NCI-H2196 treated with DMSO at 0.1 percent for 48 hours (cell line): Measurements from ENCODE around the gene SPRYD3.
"Not testable (repeated sequence)": the region's sequence is repeated elsewhere in the genome, so short reads cannot be mapped to it uniquely, and the experiment has no call there.

Source experiments
- DNase-seq: peaks from one replicate; lab custom pipeline; 2025; ENCODE audit not compliant: unreplicated experiment; lab: John Stamatoyannopoulos, UW

The SPRYD3 gene, protein sequence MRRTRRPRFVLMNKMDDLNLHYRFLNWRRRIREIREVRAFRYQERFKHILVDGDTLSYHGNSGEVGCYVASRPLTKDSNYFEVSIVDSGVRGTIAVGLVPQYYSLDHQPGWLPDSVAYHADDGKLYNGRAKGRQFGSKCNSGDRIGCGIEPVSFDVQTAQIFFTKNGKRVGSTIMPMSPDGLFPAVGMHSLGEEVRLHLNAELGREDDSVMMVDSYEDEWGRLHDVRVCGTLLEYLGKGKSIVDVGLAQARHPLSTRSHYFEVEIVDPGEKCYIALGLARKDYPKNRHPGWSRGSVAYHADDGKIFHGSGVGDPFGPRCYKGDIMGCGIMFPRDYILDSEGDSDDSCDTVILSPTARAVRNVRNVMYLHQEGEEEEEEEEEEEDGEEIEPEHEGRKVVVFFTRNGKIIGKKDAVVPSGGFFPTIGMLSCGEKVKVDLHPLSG

GRCh38 chr12:53079226-53080117, at the start of gene SPRYD3:
Gene SPRYD3 (minus strand): TSS chr12:53079390. CDS start chr12:53079333, 57 bp downstream.
- DNase-seq: peak; percentile 95

DNA sequence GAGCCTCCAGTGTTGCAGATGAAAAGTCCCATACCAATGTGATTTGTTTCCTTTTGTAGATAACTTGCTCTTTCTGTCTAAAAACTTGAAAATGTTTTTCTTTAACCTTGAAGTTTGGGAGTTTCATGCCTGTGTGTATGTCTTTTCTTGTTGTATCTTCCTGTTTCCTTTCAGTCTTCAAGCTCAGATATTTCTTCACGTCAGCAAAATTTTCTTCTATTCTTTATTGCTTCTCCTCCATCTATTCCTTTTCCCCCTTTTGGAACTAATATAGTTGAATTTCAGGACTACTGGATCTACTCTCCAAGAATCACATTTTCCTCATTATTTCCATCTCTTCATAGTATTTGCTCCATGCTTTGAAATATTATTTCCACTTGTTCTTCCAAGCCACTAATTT, 48.0 kb upstream of the SPRYD3 start:
- no peak for DNase-seq

DNA sequence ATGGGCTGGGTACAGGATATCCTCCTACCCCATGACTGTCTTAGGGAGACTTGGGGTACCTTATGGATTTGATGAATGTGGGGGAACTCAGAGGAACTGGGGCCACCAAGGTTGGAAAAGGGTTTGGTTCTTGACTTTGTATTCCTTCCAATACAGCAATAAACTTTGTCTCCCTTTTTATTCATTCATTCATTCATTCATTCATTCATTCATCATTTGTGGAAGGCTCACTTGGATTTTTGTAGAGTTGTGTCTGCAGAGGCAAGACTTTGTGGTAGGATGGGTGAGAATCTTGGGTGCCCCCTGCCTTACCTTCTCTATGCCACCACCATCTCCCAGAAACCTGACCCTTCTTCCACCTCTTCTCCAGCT, 45.1 kb upstream of the SPRYD3 start:
- DNase-seq: no peak

- no peak for DNase-seq
Measured at GRCh38 chr12:53123578-53124351, 44.6 kb upstream of the SPRYD3 start.

- no peak for DNase-seq
Measured at GRCh38 chr12:53122961-53123468, 43.8 kb upstream of the SPRYD3 start.

DNA sequence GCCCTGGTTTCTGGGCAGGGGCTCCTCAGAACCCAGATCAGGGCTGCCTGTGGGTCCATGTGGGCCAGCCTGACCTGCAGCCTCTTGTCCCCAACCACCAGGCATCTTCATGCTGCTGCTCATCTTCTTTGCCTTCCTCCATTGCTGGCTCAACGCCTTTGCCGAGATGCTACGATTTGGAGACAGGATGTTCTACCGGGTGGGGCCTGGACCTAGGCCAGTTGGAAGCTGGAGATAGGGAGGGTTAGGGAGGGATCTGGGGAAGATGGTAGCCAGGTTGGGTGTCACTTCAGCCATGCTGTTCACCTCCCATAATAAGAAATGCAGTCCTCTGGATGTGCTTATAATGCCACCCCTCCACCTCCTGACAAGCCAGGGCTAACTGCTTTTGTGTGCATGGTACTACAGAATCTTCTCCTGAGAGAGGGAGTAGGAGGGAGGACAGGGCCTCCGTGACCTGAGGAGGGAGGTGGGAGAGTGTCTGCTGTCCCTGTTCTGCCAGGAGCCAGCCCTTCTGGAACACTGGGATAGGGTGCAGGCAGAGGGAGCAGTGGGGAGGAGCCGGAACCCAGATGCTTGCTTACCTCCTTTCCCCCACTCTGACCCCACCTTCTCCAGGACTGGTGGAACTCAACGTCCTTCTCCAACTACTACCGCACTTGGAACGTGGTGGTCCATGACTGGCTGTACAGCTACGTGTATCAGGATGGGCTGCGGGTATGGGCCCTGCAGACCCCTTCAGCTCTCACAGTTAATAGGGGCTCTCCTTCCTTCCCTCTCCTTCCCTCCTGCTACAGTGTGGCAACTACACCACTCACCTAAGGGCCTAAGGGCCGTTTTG, 41.7 kb upstream of the SPRYD3 start:
- no peak for DNase-seq

DNA sequence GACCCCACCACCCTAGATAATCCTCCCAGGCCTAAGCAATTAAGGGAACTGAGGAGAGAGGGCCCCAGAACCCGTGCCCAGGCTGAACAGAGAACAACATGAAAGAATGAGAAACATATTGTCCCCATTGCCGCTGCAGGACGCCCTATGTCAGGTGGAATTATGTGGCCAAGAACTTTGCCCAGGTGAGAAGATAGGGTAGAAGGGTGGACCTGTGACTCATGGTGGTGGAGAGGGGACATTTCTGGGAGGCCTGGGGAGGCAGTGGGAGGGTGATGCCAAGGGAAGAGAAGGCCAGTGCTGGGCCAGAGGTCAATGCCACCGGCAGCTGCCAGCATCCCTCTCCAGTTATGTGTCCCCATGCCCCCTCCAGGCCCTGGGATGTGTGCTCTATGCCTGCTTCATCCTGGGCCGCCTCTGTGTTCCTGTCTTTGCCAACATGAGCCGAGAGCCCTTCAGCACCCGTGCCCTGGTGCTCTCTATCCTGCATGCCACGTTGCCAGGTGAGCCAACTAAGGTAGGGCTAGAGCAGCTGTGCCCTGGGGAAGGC, 39.6 kb upstream of the SPRYD3 start:
- no peak for DNase-seq

- DNase-seq: no peak
Measured at GRCh38 chr12:53115891-53116648, 36.9 kb upstream of the SPRYD3 start.

DNA sequence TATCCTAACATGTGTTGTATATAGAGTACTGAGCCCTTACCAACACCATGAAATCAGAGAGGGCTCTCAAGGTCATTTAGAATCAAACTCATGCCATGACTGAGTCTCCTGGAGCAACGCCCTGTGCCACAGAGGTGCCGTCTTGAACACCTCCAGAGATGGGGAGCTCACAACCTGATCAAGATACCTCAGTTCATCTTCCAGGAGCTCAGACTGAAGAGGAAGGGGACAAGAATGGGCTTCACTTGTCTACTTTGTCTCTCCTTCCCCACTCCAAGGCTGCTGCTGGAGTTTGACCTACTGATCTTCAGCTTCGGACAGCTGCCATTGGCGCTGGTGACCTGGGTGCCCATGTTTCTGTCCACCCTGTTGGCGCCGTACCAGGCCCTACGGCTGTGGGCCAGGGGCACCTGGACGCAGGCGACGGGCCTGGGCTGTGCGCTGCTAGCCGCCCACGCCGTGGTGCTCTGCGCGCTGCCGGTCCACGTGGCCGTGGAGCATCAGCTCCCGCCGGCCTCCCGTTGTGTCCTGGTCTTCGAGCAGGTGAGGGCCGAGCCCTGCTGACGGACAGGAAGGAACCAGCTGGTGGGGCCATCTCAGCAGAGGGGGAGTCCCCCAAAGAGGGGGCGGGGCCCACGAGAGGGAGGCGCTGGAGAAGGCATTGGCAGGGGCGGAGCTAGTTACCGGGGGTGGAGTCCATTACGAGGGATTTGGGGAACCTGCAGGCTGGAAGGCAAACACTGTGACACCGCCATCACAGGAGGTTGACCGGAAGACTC, 36.1 kb upstream of the SPRYD3 start:
- DNase-seq: no peak

DNA sequence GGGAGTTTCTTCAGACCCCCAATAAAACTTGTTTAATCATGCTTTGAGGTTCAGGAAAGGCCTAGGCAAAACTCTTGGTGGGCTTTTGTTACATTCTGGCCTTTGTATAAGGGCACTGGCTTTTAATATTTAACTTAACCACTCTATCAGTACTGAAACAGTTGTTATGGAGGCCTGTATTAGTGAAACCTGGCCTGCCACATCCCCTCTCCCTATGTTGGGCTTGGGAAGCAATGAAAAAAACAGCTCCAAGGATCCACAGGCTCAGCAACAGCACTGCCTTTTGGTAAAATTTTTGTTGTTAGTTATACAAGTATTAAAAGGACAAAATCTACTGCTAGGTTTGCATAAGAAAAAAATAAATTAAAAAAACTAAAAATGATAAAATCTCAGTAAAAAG, 34.8 kb upstream of the SPRYD3 start:
- no peak for DNase-seq

DNA sequence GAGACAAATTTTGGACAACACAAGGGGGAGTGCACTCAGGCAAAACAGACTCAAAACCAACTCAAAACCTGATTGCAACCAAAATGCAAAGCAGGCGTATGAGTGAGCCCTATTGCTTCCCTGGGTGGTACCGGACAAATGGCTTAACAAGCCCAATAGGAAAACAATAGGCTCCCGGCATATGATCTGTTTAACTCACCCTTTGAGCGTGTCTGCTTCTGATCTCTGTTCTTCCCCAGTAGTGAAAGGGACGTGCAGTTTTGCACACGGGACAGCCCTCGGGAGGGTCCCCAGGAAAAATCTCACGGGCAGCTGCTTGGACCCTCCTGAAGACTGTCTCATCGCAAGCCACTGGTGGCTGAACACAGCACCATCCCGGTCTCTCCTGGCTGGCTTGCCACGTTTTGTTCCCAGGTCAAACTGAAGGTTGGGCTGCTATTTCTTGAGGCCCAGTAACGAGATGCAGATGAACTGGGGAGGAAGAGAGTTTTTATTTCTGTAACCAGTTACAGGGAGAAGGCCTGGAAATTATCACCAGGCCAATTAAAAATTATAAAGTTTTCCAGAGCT, 34.0 kb upstream of the SPRYD3 start:
- no peak for DNase-seq

DNA sequence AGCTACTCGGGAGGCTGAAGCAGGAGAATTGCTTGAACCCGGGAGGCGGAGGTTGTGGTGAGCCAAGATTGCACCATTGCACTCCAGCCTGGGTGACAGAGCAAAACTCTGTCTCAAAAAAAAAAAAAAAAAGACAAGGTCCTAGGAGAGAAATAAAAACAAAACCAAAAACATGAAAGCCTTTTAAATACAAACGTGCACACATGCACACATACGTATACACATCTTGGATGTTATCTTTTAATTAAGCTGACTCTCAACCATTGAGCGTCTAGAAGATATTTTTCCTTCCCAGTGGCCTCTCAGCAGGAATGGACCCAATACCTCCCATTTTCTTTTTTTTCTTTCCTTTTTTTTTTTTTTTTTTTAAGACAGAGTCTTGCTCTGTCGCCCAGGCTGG, 33.2 kb upstream of the SPRYD3 start:
- not testable (repeated sequence) for DNase-seq

DNA sequence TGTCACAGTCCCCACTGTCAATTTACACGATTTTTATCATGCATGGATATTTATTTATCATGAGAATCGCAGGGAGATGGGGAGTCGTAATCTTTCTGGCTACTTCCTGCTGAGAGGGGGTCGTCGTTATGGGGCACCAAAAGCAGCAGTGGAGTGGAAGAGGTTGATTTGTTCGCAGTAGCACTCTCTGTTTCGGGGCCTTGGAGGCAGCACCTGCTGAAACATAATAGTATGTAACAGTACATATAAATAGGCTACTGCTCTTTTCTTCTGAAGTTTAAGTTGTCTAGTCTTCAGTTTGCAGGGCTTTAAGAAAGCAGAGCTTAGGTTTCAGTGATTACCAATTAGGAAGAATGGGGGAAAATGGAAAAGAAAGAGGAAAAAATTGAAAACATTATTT, 27.9 kb upstream of the SPRYD3 start:
- DNase-seq: no peak

DNA sequence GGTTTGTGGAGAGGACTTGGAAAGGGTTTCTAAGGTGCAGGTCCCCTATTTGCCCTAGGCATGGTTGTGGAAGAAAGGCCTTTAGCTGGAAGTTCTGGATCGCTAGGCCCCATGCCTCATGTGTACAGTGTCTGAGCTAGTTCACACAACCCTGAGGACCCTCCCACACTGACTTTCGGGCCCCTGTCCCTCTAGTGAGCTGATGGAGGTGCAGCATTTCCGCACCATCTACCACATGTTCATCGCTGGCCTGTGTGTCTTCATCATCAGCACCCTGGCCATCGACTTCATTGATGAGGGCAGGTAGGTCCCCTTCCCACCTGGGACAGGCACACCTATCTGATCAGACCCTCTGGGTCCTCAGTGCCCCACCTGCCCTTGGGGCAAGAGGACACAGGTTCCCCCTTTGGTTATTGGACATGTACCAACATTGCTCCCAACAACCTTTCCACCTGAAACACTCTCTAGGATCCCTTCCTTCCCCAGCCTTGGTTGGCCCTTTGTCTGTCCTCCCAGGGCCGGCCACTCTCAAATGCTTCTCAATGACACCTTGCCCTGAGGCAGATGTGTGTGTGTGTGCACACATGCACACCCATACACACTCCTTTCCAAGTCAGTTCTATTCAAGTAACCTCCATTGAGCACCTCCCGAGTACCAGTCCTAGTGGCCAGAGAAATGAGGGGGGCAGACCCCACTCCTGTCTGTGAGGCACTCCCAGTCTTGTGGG, 26.7 kb upstream of the SPRYD3 start:
- no peak for DNase-seq

DNA sequence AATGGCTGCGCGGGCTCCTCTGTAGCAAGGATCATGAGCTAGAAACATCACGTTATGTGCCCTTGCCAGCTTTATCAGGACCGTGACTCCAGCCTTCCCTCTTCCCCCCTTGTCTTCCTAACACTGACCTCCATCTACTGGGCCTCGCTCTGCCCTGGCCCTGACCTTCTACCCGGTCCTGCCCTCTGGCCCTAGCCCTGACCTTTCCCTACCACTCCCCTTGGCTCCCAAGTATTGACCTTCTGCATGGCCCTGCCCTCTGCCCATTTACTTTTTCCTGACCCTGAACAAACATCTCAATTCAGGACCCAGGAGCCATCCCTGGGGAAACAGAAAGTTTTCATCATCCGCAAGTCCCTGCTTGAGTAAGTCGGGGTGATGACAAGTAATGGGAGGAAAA, 26.1 kb upstream of the SPRYD3 start:
- DNase-seq: no peak

- no peak for DNase-seq
Measured at GRCh38 chr12:53103860-53104305, 24.7 kb upstream of the SPRYD3 start.
